Measurements from ENCODE around the gene CAV3.

- TF ChIP-seq POLR2AphosphoS5 (IDR thresholded peaks at IDR 0.05; ENCODE audit: insufficient read depth, low read depth, low read length), result no peak
- TF ChIP-seq, protein P1, sequence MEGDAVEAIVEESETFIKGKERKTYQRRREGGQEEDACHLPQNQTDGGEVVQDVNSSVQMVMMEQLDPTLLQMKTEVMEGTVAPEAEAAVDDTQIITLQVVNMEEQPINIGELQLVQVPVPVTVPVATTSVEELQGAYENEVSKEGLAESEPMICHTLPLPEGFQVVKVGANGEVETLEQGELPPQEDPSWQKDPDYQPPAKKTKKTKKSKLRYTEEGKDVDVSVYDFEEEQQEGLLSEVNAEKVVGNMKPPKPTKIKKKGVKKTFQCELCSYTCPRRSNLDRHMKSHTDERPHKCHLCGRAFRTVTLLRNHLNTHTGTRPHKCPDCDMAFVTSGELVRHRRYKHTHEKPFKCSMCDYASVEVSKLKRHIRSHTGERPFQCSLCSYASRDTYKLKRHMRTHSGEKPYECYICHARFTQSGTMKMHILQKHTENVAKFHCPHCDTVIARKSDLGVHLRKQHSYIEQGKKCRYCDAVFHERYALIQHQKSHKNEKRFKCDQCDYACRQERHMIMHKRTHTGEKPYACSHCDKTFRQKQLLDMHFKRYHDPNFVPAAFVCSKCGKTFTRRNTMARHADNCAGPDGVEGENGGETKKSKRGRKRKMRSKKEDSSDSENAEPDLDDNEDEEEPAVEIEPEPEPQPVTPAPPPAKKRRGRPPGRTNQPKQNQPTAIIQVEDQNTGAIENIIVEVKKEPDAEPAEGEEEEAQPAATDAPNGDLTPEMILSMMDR (IDR thresholded peaks at IDR 0.05; ENCODE audit: extremely low read depth in 1 of 2, insufficient read depth in 1 of 2, low read depth in 1 of 2, low read length in 2 of 2), result no peak
- no peak for TF ChIP-seq POLR2A (IDR thresholded peaks at IDR 0.05; ENCODE audit: low read depth, low read length)
- no peak for TF ChIP-seq EZH2 (IDR thresholded peaks at IDR 0.05; ENCODE audit: borderline replicate concordance, low read depth, low read length, severe bottlenecking)
Observed at GRCh38 chr3:8760091-8760490, 26.5 kb downstream of the CAV3 start.
